ENCODE data around the gene PTGR3.

The PTGR3 gene

GRCh38 chr18:75234901-75235300 lies 26.0 kb upstream of the PTGR3 start:
- no peak for DNase-seq

DNA sequence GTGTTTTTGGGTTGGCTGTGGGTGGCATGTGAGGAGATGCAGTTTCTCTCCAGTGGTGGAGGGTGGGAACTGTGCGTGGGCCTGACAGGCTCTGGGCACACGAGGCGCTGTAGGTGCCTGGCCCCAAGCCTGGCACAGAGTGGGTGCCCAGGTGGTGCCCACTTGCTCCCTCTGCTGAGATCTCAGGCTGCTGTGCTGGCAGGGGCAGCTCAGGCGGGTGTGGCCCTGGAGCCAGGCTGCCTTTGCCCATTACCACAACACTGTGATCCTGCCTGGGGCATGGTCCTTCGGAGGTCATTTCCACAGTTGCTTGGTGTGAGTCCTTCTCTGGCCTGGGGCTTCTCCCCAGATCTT lies 22.1 kb upstream of the PTGR3 start:
- no peak for DNase-seq

DNA sequence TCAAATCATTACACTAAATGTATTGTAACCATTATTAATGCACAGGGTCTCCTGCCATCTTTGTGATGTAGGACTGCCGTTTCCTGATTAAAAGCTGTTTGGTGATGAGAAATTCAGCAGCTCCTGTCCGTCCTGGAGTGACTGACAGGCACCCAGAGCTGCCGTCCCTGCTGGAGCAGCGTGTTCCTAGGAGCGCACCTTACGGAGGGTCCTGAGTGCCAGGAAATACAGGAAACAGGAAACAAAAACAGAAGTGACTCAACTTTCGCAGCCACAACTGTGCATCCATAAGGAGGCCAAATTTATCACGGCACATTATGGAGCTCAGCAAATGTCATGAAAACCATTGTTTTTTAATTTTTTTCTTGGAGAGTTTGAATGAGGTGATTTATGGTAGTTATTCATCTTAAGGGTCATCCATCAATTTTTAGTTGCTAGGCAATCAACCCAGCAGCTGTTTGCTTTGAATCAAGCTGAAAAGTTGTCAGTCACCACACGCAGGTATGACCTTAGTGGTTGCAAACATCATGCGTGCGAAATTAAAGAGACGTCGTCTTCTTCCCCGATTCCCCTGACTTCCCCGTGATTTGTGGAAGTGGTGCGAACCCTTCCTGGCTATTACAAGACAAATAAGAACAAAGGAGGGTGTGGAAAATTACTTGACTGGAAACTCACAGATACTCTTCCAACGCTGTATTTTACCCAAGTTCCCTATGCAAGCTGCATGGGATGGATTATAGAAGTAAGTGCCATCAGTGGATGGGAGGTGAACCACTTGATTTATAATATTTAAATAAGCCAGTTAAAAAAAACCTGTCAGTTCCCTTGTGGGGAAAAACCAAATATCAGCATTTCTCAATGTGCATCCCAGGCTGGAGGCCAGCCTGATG lies 21.5 kb upstream of the PTGR3 start:
- no peak for DNase-seq

DNA sequence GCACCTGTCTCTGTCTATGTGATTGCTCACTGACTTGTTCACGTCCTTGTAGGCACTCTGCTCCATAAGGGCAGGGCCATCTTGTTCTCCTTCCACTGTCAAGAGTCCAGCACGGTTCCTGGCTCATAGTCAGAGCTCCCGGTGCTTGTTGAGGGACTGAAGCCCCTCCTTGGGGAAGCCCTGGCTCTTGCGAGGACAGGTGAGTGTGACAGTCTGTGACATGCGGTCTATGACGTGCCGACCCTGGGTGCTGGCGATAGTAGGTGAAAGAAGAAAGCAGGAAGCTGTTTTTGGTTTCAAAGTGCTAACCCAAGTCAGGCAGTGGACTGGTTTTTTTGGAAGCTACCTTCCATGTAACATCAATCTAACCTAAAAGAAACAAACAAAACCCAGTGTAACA lies 20.5 kb upstream of the PTGR3 start:
- DNase-seq: no peak

GRCh38 chr18:75228967-75229366 lies 20.0 kb upstream of the PTGR3 start:
- no peak for DNase-seq

DNA sequence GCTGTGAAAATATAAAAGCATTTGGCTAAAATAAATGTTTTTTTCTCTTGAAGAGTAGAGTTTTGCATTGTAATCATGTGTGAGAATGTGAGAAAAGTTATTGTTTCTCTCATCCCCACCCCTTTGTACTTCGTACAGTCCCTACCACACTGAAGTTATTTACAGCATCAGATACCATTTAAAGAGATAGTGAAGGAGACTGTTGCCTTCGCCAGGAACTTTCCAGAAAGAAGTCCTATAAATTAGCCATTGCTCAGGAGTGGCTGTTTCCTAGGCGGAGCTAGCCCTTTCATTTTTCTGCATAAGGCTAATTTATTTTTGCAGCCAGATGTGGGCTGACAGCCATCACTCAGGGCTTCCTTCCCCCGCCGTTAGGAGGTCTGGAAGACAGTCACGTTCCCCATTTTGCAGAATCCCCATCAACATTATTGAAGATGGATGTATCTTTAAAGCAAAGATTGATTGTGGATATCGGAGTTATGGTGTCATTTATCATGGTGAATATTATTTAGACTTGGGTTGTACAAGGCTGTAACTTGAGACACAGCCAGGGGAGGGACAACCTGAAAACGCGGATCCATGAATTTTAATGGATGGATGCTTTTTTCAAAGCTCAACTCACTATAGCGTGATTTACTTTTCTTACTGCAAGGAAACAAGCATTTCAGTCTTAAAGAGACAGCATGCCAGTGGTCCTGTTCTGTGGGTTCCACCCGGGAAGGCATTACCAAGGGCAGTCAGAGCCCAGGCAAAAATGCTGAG lies 18.8 kb upstream of the PTGR3 start:
- DNase-seq: no peak

GRCh38 chr18:75226956-75227316 lies 18.0 kb upstream of the PTGR3 start:
- DNase-seq: no peak

GRCh38 chr18:75226286-75226955 lies 17.5 kb upstream of the PTGR3 start:
- DNase-seq: no peak

DNA sequence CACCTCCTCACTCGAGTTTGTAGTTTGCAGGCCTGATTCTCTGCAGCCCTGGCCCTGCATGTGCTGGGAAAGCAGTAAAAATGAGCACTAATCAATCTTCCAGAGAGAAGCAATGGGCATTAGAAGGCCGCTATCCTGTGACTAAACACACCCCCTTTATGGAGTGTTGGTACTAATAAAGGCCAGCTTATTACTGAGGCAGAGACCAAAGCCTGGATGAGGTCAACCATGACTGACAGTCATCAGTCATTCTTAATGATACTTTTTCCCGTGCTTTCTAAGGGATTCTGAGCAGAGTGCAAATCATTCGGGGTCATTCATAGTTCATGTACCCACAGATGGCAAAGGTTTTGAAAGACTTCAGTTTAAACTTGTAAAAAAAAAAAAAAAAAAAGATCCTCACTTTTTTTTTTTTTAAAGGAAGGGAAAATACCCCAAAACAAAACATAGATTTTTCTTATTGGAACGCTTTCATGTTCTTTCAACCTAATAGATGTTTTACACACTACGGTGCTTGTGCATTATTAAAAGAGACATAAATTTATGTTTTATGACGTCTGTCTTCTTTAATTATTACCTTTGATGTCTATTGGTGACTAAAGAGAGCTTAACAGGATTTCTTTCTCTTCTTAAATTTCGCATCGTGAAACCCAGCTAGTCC lies 14.9 kb upstream of the PTGR3 start:
- DNase-seq: no peak

GRCh38 chr18:75222407-75222806 lies 13.5 kb upstream of the PTGR3 start:
- no peak for DNase-seq

DNA sequence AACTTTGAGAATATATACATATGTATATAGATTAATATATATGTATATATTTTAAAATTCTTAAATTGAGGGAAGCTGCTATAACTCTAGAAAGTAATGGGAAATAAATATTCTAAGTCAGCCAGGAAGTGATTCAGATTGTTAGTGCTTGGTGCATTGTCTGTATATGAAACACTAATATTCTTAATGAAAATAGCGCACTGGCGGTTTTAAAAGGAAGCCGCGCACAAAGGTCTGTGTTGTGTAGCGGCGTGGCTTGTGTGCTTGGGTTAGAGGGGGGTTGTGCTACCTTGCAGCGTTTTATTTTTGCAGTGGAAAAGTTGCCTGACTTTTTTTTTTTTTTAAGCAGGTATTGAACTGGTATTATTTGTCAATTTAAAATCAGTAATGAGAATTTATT lies 13.0 kb upstream of the PTGR3 start:
- DNase-seq: no peak

DNA sequence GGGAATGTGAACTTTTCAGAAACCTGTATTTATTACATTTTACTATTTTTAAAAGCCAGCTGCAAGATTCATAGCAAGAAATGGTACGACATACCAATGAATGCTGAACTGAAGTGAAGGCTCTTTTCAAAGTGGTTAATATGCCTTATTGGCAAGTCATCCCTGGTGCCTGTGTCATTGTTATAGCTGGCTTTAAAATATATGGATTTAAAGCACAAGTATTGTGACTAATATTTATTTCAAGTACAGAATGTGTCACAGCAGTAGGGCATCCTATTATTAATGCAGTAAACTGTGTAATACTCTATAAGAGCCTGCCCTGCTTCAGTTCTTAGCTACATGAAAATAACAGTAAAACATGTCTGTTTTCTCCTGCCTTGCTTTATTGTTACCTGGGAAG lies 12.5 kb upstream of the PTGR3 start:
- DNase-seq: no peak

DNA sequence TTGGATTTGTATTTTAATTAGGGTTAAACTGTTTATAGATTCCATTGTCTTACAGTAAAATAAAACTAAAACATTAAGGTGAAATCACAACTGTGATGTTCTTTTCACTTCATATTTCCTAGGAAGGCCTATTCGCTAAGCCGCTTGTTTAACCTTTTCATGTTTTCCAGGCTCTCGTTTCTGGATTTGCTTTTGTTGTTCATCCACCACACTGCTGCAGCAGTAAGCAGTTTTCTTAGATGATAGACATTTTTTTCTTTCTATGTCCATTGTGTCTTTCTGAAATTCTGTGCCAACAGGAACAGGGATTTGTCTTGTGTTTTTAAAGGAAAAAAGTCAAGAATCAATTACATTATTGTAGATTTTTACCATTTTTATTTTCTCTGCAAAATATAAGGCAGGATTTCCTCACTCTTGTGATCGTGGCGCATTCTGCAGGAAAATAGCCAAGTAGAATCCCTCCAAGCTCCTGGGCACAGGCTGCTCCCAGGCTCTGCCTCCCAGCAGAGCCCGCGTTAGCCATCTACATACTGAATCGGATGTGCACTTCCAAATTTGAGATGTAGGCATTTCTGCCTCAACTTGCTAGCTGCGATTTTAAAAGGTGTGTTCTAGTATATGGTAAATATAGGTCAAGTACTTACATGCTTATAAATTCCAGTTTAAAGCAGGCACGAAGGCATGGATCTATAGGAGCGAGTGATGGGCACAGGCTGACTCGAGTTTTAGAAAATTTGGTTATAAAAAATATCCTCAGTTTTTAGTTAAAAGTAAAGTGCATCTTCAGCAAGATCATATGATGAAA lies 11.8 kb upstream of the PTGR3 start:
- DNase-seq: no peak

- DNase-seq: no peak
Measured at GRCh38 chr18:75219745-75220375, 10.9 kb upstream of the PTGR3 start.

- no peak for DNase-seq
Measured at GRCh38 chr18:75218065-75218923, 9.4 kb upstream of the PTGR3 start.

GRCh38 chr18:75216911-75217689 lies 8.2 kb upstream of the PTGR3 start:
- DNase-seq: no peak

- no peak for DNase-seq
Measured at GRCh38 chr18:75216212-75216910, 7.4 kb upstream of the PTGR3 start.

DNA sequence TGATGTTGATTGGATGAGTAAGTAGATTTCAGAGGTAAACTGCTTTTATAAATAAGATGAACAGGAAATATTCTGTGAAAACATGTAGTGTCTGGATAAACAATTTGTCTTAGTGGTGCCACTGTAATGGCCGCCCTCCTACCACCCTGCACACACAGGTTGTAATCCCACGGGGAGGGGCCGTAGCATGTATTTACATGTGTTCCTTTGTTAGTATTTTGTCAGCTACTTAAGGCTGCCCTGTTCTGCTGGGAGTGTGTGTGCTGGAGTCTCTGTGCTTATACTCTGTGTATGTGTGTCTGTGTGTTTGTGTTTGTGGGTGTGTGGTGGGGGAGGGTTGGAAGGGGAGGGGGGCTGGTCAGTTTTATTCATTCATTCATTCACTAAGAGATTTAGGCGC lies 6.7 kb upstream of the PTGR3 start:
- no peak for DNase-seq

GRCh38 chr18:75214766-75215510 lies 6.0 kb upstream of the PTGR3 start:
- DNase-seq: no peak
